CD14-positive monocyte (primary cell): ENCODE results near the gene C2CD2. TPM values are rescaled to one million over a fixed set of nuclear protein-coding genes. Genes with fewer than 3 reads are reported as not detected.
"Not testable (repeated sequence)": the region's sequence is repeated elsewhere in the genome, so short reads cannot be mapped to it uniquely, and the experiment has no call there.

Experiments
- DNase-seq, 3 donors: peaks; one replicate each; pipeline ENCODE4 v3.0.0-alpha.2; 2011 to 2022
- H2AFZ ChIP-seq: 2 replicates; pipeline ENCODE4 v1.6.0; 2012; ENCODE audit warnings: mild to moderate bottlenecking, low read depth, low read length, inconsistent platforms; ENCODE audit not compliant: insufficient read depth, poor library complexity, severe bottlenecking
- H3K27ac ChIP-seq, 2 donors: 1 replicate in 1 of 2; 2 replicates in 1 of 2; pipeline ENCODE4 v1.5.1; 2012 to 2013; ENCODE audit warnings: low read length in 2 of 2, control low read depth in 1 of 2, inconsistent platforms in 1 of 2, low read depth in 1 of 2, mild to moderate bottlenecking in 1 of 2
- H3K27me3 ChIP-seq, 2 donors: one replicate each; pipeline versions ENCODE4 v1.6.0 to v1.6.1; 2011 to 2013; ENCODE audit warnings: low read length in 2 of 2; ENCODE audit not compliant: control insufficient read depth in 2 of 2, insufficient read depth in 2 of 2
- H3K36me3 ChIP-seq, 2 donors: replicated peaks in 1 of 2; 1 replicate in 1 of 2; 2 replicates in 1 of 2; pipeline versions ENCODE4 v1.5.1 to v1.6.1; 2012 to 2013; ENCODE audit warnings: low read length in 2 of 2, control low read depth in 1 of 2, inconsistent platforms in 1 of 2, mild to moderate bottlenecking in 1 of 2; ENCODE audit not compliant: insufficient read depth in 2 of 2, control insufficient read depth in 1 of 2
- H3K4me1 ChIP-seq, 2 donors: 1 replicate in 1 of 2; 2 replicates in 1 of 2; pipeline versions ENCODE4 v1.5.1 to v1.6.1; 2012 to 2013; ENCODE audit warnings: low read length in 2 of 2, control low read depth in 1 of 2, inconsistent platforms in 1 of 2, mild to moderate bottlenecking in 1 of 2, moderate library complexity in 1 of 2; ENCODE audit not compliant: insufficient read depth in 2 of 2, control insufficient read depth in 1 of 2
- H3K4me2 ChIP-seq: replicated peaks from 2 replicates; pipeline ENCODE3; 2012; ENCODE audit warnings: low read length, moderate library complexity, mild to moderate bottlenecking; ENCODE audit not compliant: poor library complexity, severe bottlenecking; ENCODE audit errors: extremely low read depth
- H3K4me3 ChIP-seq, 3 experiments: fragments of 200-600 bp in 1 of 3; sonication (generic) in 1 of 3; replicated peaks in 1 of 3; 1 replicate in 2 of 3; 2 replicates in 1 of 3; pipeline ENCODE4 v1.5.1; 2011 to 2013; ENCODE audit warnings: low read length in 3 of 3, mild to moderate bottlenecking in 3 of 3, control low read depth in 2 of 3, low read depth in 2 of 3, inconsistent platforms in 1 of 3, moderate library complexity in 1 of 3
- H3K79me2 ChIP-seq: 2 replicates; pipeline ENCODE4 v1.6.0; 2012; ENCODE audit warnings: mild to moderate bottlenecking, control low read depth, inconsistent platforms, low read length, moderate library complexity; ENCODE audit not compliant: insufficient read depth
- H3K9ac ChIP-seq: 2 replicates; pipeline ENCODE4 v1.6.0; 2017; ENCODE audit warnings: low read length, mild to moderate bottlenecking; ENCODE audit not compliant: insufficient read depth, poor library complexity, severe bottlenecking
- H3K9me3 ChIP-seq, 2 donors: replicated peaks in 1 of 2; 1 replicate in 1 of 2; 2 replicates in 1 of 2; pipeline versions ENCODE4 v1.5.1 to v1.6.1; 2012 to 2013; ENCODE audit warnings: low read length in 2 of 2, control low read depth in 1 of 2; ENCODE audit not compliant: control insufficient read depth in 1 of 2, insufficient read depth in 1 of 2
- H4K20me1 ChIP-seq: 2 replicates; pipeline ENCODE4 v1.6.0; 2012; ENCODE audit warnings: mild to moderate bottlenecking, low read length, control low read depth, moderate library complexity; ENCODE audit not compliant: insufficient read depth
- H3K27ac Mint-ChIP-seq, 7 donors: one replicate each; pipeline ENCODE4 v1.8.0; 2020; ENCODE audit warnings: mild to moderate bottlenecking in 7 of 7, mixed read lengths in 7 of 7, moderate library complexity in 6 of 7, inconsistent platforms in 2 of 7
- H3K27me3 Mint-ChIP-seq, 3 donors: one replicate each; pipeline ENCODE4 v1.8.0; 2021 to 2022; ENCODE audit warnings: low read depth in 3 of 3, mild to moderate bottlenecking in 3 of 3, mixed read lengths in 3 of 3, moderate library complexity in 3 of 3, inconsistent platforms in 1 of 3
- H3K36me3 Mint-ChIP-seq, 2 donors: one replicate each; pipeline ENCODE4 v1.8.0; 2020; ENCODE audit warnings: mixed read lengths in 2 of 2, inconsistent platforms in 1 of 2, mild to moderate bottlenecking in 1 of 2
- H3K4me1 Mint-ChIP-seq: one replicate; pipeline ENCODE4 v1.8.0; 2020; ENCODE audit warnings: mild to moderate bottlenecking, mixed read lengths
- H3K4me3 Mint-ChIP-seq, 2 donors: one replicate each; pipeline ENCODE4 v1.8.0; 2020; ENCODE audit warnings: mild to moderate bottlenecking in 2 of 2, mixed read lengths in 2 of 2, moderate library complexity in 1 of 2
- H3K9me3 Mint-ChIP-seq, 7 donors: one replicate each; pipeline ENCODE4 v1.8.0; 2020 to 2022; ENCODE audit warnings: mixed read lengths in 7 of 7, mild to moderate bottlenecking in 6 of 7, moderate library complexity in 6 of 7, inconsistent platforms in 2 of 7
- CTCF ChIP-seq: fragments of 200-600 bp; IDR thresholded peaks from one replicate; pipeline ENCODE4 v1.8.0; 2022; ENCODE audit warnings: antibody characterized with exemption, mild to moderate bottlenecking
- WGBS: methylation state at CpG from one replicate; pipeline ENCODE4 v1.1.5; 2013; ENCODE audit warnings: missing lambda C conversion rate; ENCODE audit not compliant: insufficient coverage; 5-methylcytosine and 5-hydroxymethylcytosine counted together
- intact Hi-C, 2 donors: fragments of 100-400 bp; cut with micrococcal nuclease; formaldehyde crosslinking; loops; one replicate each; pipeline versions ENCODE4 v1.15.0 to v1.15.1; 2023
- polyA plus RNA-seq, 3 donors: library from polyadenylated mRNA; depleted of rRNA in 1 of 3; unstranded in 2 of 3; stranded (reverse) in 1 of 3; fragments of 300-500 nt in 2 of 3; fragments of >200 nt in 1 of 3; fragmentation: Illumina TruSeq in 2 of 3; gene quantifications; 1 replicate in 2 of 3; 2 replicates in 1 of 3; pipeline ENCODE4 v1.2.3, GENCODE V29; 2012 to 2021

C2CD2 gene
- polyA plus RNA-seq, 3 donors: 1.4 to 17.0 (median 3.8) TPM

GRCh38 chr21:41950941-41951351 is 2.9 kb downstream of the C2CD2 start:
- no peak overlapping the region for H3K4me3 Mint-ChIP-seq
- Histone ChIP-seq H2AFZ (no peak overlapping the region), H3K27ac (no peak overlapping the region), H3K4me1 (peaks cover 17 to 22% of the 10 kb centered on the region in 2 donors), H4K20me1 (peaks cover 16% of the 10 kb centered on the region), H3K36me3 (no peaks in the 10 kb centered on the region), H3K9ac (no peak overlapping the region), H3K4me2 (no peak overlapping the region), H3K4me3 (no peak overlapping the region), H3K9me3 (no peaks in the 10 kb centered on the region), H3K79me2 (peaks cover 13% of the 10 kb centered on the region), H3K27me3 (peaks cover 0 to 3% of the 10 kb centered on the region in 2 donors)
- 100% methylated on average over 5 of the region's 14 CpGs for WGBS
- intact Hi-C loops: no loop called here
- H3K4me1 Mint-ChIP-seq: peaks cover 22% of the 10 kb centered on the region
- H3K27me3 Mint-ChIP-seq: peaks cover 7 to 10% (median 9%) of the 10 kb centered on the region in 3 donors
- no peak for TF ChIP-seq CTCF
- peaks cover 0 to 3% (median 0%) of the 10 kb centered on the region in 7 donors for H3K9me3 Mint-ChIP-seq
- peaks cover 4 to 9% of the 10 kb centered on the region in 2 donors for H3K36me3 Mint-ChIP-seq
- H3K27ac Mint-ChIP-seq: no peak overlapping the region
- DNase-seq: no peak

GRCh38 chr21:41949631-41950030 is 4.2 kb downstream of the C2CD2 start:
- H3K36me3 Mint-ChIP-seq, H3K9me3 ChIP-seq, H3K4me3 ChIP-seq, H3K27me3 ChIP-seq, H3K4me2 ChIP-seq, H2AFZ ChIP-seq, H3K27me3 Mint-ChIP-seq, intact Hi-C loops, H3K27ac ChIP-seq, H3K4me3 Mint-ChIP-seq, H3K9ac ChIP-seq, H3K9me3 Mint-ChIP-seq, H3K36me3 ChIP-seq, DNase-seq: not testable (repeated sequence)
- H3K79me2 ChIP-seq: peaks cover 13% of the 10 kb centered on the region
- H4K20me1 ChIP-seq: peaks cover 16% of the 10 kb centered on the region
- H3K4me1 ChIP-seq: peaks cover 17 to 22% of the 10 kb centered on the region in 2 donors
- Mint-ChIP-seq H3K27ac (peak overlapping the region in 2 of 7 donors; percentile 23 to 46), H3K4me1 (peaks cover 27% of the 10 kb centered on the region)
- WGBS: 100% methylated on average over 2 of the region's 3 CpGs
